ENCODE results near the gene HEATR5A. TPM values are rescaled to one million over a fixed set of nuclear protein-coding genes. Genes with fewer than 3 reads are reported as not detected.

The HEATR5A gene
- total and polyA plus RNA-seq, 2 of the 13 experiments (the other 11 are each of a cell fraction or from before 2014, with no cell fraction given) = 36.4 to 105 TPM

DNA sequence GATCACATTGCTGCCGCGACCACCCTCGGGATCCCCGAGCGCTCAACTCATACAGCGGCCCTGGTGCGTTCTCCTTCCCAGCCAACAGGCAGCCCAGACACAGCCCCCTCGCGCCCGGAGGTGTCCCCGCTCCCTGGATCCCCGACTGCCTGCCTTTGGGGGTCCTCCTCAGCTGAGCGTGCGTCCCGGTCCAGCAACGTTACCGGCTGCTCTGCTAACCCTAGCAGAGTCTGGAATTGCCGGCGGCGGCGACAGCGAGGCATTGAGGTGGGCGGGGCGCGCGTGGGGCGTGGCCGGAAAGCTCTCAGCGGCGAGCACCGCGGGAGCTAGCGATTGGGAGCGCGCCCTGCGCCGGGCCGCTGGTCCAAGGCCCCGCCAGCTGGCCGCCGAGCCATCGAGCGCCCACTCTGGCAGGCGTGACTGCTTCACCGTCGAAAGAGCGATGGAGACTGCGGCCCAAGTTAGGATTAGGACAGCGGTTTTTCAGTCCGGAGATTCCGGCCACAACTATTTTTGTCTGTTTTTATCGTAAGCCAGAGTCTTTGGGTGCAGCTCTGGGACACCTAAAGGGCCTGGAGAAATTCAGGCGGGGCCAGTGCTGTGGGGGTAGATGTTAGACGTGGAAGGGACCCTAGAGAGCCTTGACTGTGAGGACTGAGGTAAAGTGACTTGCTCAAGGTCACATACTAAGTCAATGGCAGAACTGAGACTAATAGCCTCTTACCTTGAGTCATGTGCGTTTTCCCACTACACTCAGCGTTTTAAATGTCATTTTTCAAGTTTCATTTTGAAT is at the start of gene HEATR5A (continued):
- TF ChIP-seq GMEB1 (CRISPR knock-in tag; IDR thresholded peaks at IDR 0.05; ENCODE audit: borderline replicate concordance) (peak; percentile 98), ZNF660 (CRISPR knock-in tag; IDR thresholded peaks at IDR 0.05; ENCODE audit: borderline replicate concordance, low read depth) (no peak), ZC3H13 (CRISPR knock-in tag; IDR thresholded peaks at IDR 0.05) (peak; percentile 99), ELF3 (CRISPR knock-in tag; IDR thresholded peaks at IDR 0.05) (peak; percentile 94), IKZF1 (IDR thresholded peaks at IDR 0.05) (no peak), ZNF781 (CRISPR knock-in tag; IDR thresholded peaks at IDR 0.05; ENCODE audit: borderline replicate concordance, not compliant biosample characterization) (peak; percentile 82), PLRG1 (conservative IDR thresholded peaks at IDR 0.05) (no peak), HHEX (CRISPR knock-in tag; IDR thresholded peaks at IDR 0.05) (peak; percentile 57), HNF4A (CRISPR knock-in tag; IDR thresholded peaks at IDR 0.05) (peak; percentile 51; the same call in 1 of the 2 replicates), ZNF136 (CRISPR knock-in tag; IDR thresholded peaks at IDR 0.05; ENCODE audit: low read depth) (peak; percentile 94), ZNF414 (CRISPR knock-in tag; IDR thresholded peaks at IDR 0.05) (peak; percentile 100), ZBTB46 (CRISPR knock-in tag; IDR thresholded peaks at IDR 0.05; ENCODE audit: borderline replicate concordance) (peak; percentile 98), CEBPB (IDR thresholded peaks at IDR 0.05; ENCODE audit: borderline replicate concordance, low read depth, low read length) (no peak), TCF12 (IDR thresholded peaks at IDR 0.05) (no peak), TCF12 (CRISPR knock-in tag; IDR thresholded peaks at IDR 0.05) (peak; percentile 90; the same call in 1 of the 2 replicates), PHF20 (CRISPR knock-in tag; IDR thresholded peaks at IDR 0.05) (peak; percentile 95), ZNF841 (CRISPR knock-in tag; IDR thresholded peaks at IDR 0.05; ENCODE audit: borderline replicate concordance) (peak; percentile 89; the same call in 1 of the 2 replicates), ZNF552 (CRISPR knock-in tag; IDR thresholded peaks at IDR 0.05; ENCODE audit: borderline replicate concordance) (peak; percentile 96), KDM5A (IDR thresholded peaks at IDR 0.05; ENCODE audit: borderline replicate concordance, low read length) (peak; percentile 87; the same call in 1 of the 2 replicates), ZNF572 (CRISPR knock-in tag; IDR thresholded peaks at IDR 0.05) (no peak), HNRNPK (IDR thresholded peaks at IDR 0.05; ENCODE audit: low read depth, low read length, poor library complexity, severe bottlenecking) (peak; percentile 88)
- TF ChIP-seq, protein P1, sequence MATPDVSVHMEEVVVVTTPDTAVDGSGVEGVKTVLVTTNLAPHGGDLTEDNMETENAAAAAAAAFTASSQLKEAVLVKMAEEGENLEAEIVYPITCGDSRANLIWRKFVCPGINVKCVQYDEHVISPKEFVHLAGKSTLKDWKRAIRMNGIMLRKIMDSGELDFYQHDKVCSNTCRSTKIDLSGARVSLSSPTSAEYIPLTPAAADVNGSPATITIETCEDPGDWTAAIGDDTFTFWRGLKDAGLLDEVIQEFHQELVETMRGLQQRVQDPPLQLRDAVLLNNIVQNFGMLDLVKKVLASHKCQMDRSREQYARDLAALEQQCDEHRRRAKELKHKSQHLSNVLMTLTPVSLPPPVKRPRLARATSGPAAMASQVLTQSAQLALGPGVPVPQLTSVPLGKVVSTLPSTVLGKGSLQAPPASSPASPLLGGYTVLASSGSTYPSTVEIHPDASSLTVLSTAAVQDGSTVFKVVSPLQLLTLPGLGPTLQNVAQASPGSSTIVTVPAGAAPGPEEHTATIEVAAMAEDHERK (CRISPR knock-in tag; IDR thresholded peaks at IDR 0.05; ENCODE audit: low read depth) = peak; percentile 93
